Ascending aorta (tissue), 2 donors: ENCODE results near the gene GSG1. TPM values are rescaled to one million over a fixed set of nuclear protein-coding genes. Genes with fewer than 3 reads are reported as not detected.
"Not testable (repeated sequence)": the region's sequence is repeated elsewhere in the genome, so short reads cannot be mapped to it uniquely, and the experiment has no call there.

ENCODE experiments used
- DNase-seq, 2 donors: peaks; one replicate each; pipeline ENCODE4 v3.0.0-alpha.2; 2019; ENCODE audit warnings: low spot score in 2 of 2
- H3K27ac ChIP-seq, 2 donors: fragments of 200-600 bp; sonication (generic); one replicate each; pipeline ENCODE4 v1.5.1; 2016 to 2017; ENCODE audit warnings: mild to moderate bottlenecking in 1 of 2
- H3K27me3 ChIP-seq: fragments of 200-600 bp; sonication (generic); one replicate; pipeline ENCODE4 v1.5.1; 2017
- H3K36me3 ChIP-seq, 2 donors: fragments of 200-600 bp; sonication (generic); one replicate each; pipeline ENCODE4 v1.5.1; 2016
- H3K4me1 ChIP-seq, 2 donors: fragments of 200-600 bp; sonication (generic); one replicate each; pipeline ENCODE4 v1.5.1; 2016 to 2017; ENCODE audit warnings: mild to moderate bottlenecking in 1 of 2
- H3K4me3 ChIP-seq, 2 donors: fragments of 200-600 bp; sonication (generic); one replicate each; pipeline ENCODE4 v1.5.1; 2016 to 2017; ENCODE audit warnings: mild to moderate bottlenecking in 1 of 2
- H3K9me3 ChIP-seq, 2 donors: fragments of 200-600 bp; sonication (generic); one replicate each; pipeline ENCODE4 v1.5.1; 2016
- CTCF ChIP-seq, 3 experiments: fragments of 200-600 bp in 2 of 3; fragments of 450-650 bp in 1 of 3; sonication (generic) in 2 of 3; IDR thresholded peaks; one replicate each; pipeline ENCODE4 v1.5.1; 2016 to 2019; ENCODE audit warnings: antibody characterized with exemption in 3 of 3, mild to moderate bottlenecking in 1 of 3, moderate library complexity in 1 of 3
- intact Hi-C: fragments of 100-400 bp; cut with DNase I; formaldehyde crosslinking; loops from one replicate; pipeline ENCODE4 v1.15.1; 2023
- total RNA-seq: library from RNA; depleted of rRNA; stranded (reverse); fragments of >200 nt; gene quantifications from one replicate; pipeline ENCODE4 v1.1.0, GENCODE V29; 2016

GSG1 gene
- total RNA-seq, 1 donor from 2014 or later, result not detected

- H3K4me1 ChIP-seq, result peaks cover 0 to 2% of the 10 kb centered on the region in 2 donors
- H3K9me3 ChIP-seq, result no peaks in the 10 kb centered on the region
- H3K4me3 ChIP-seq, result no peak overlapping the region
- H3K36me3 ChIP-seq, result no peaks in the 10 kb centered on the region
- intact Hi-C loops, result no loop called here
- no peaks in the 10 kb centered on the region for H3K27me3 ChIP-seq
- peak overlapping the region; percentile 12 to 24 for H3K27ac ChIP-seq
- TF ChIP-seq CTCF (IDR thresholded peaks at IDR 0.05), result no peak
- DNase-seq, result no peak
Measured at GRCh38 chr12:13038491-13039161, 64.8 kb downstream of the GSG1 start.

DNA sequence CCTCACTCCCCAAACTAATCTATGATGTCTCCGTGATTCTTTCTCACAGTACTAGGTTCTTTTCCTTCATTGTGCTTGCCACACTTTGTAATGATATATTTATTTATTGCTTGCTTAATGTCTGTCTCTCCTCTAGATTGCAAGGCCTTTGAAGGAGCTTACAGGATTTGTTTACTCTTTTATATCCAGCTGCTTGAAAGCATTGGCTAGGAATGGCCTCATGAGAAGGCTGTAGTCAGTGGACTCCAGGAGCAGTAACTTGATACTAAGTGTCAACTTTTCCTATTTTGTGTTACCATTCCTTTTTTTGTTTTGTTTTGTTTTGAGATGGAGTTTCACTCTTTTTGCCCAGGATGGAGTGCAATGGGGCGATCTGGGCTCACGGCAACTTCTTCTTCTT is 66.6 kb downstream of the GSG1 start:
- TF ChIP-seq CTCF (IDR thresholded peaks at IDR 0.05), result no peak
- H3K9me3 ChIP-seq, result no peaks in the 10 kb centered on the region
- H3K4me1 ChIP-seq, result peaks cover 0 to 2% of the 10 kb centered on the region in 2 donors
- no peak for DNase-seq
- H3K27me3 ChIP-seq, result no peaks in the 10 kb centered on the region
- H3K36me3 ChIP-seq, result no peaks in the 10 kb centered on the region
- no peak overlapping the region for H3K27ac ChIP-seq
- no peak overlapping the region for H3K4me3 ChIP-seq
- intact Hi-C loops, result no loop called here

DNA sequence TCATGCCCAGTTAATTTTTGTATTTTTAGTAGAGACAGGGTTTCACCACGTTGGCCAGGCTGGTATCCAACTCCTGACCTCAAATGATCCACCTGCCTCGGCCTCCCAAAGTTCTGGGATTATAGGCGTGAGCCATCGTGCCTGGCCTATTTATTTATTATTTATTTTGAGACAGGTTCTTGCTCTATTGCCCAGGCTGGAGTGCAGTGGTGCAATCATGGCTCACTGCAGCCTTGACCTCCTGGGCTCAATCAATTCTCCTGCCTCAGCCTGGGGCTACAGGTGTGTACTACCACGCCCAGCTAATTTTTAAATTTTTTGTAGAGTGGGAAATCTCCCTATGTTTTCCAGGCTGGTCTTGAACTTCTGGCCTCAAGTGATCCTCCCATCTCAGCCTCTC is 68.1 kb downstream of the GSG1 start:
- intact Hi-C loops, H3K27ac ChIP-seq, H3K36me3 ChIP-seq, H3K27me3 ChIP-seq, H3K4me1 ChIP-seq, H3K4me3 ChIP-seq, H3K9me3 ChIP-seq, DNase-seq: not testable (repeated sequence)

Other genes with a start within 250 kb of the GSG1 start
- 23.8 TPM for gene GPRC5A, start 212.1 kb downstream of the GSG1 start, total RNA-seq
- gene GPRC5D, start 151.5 kb downstream of the GSG1 start, total RNA-seq, result not detected
- gene HEBP1, start 103.4 kb downstream of the GSG1 start, total RNA-seq, result 56.6 TPM
- gene FAM234B, start 59.3 kb downstream of the GSG1 start, total RNA-seq, result 6.7 TPM
- 588 TPM for gene EMP1, start 93.1 kb upstream of the GSG1 start, total RNA-seq